GM23338 (cell line): Measurements from ENCODE around the gene TRPM7. TPM values are rescaled to one million over a fixed set of nuclear protein-coding genes. Genes with fewer than 3 reads are reported as not detected.

ENCODE experiments used
- CREB1 ChIP-seq: fragments of 250-450 bp; sonication (Bioruptor Pico); IDR thresholded peaks from 2 replicates; pipeline ENCODE4 v1.5.0; 2020; ENCODE audit warnings: low read depth, mild to moderate bottlenecking, moderate library complexity
- CTCF ChIP-seq, 2 experiments: fragments of 200-600 bp in 1 of 2; sonication (generic) in 1 of 2; conservative IDR thresholded peaks; 2 replicates each; pipeline versions ENCODE4 v1.5.1 to v1.6.1; 2016 to 2017; ENCODE audit warnings: antibody characterized with exemption in 2 of 2, low read depth in 2 of 2, mild to moderate bottlenecking in 2 of 2, moderate library complexity in 1 of 2
- ETS1 ChIP-seq: IDR thresholded peaks from 2 replicates; pipeline ENCODE4 v1.6.1; 2016; ENCODE audit warnings: antibody characterized with exemption
- EZH2 ChIP-seq: fragments of 200-600 bp; sonication (generic); IDR thresholded peaks from one replicate; pipeline ENCODE4 v1.8.0; 2017; ENCODE audit warnings: antibody characterized with exemption, mild to moderate bottlenecking, low read depth; ENCODE audit not compliant: unreplicated experiment
- EZH2phosphoT487 ChIP-seq: fragments of 200-600 bp; sonication (generic); IDR thresholded peaks from one replicate; pipeline ENCODE4 v1.8.1; 2018; ENCODE audit warnings: antibody characterized with exemption; ENCODE audit not compliant: unreplicated experiment
- JUNB ChIP-seq: IDR thresholded peaks from one replicate; pipeline ENCODE4 v1.6.1; 2016; ENCODE audit warnings: antibody characterized with exemption; ENCODE audit not compliant: unreplicated experiment
- NANOG ChIP-seq: IDR thresholded peaks from 2 replicates; pipeline ENCODE4 v1.6.1; 2016; ENCODE audit warnings: antibody characterized with exemption, borderline replicate concordance
- STAT1 ChIP-seq: IDR thresholded peaks from one replicate; pipeline ENCODE4 v1.6.1; 2016; ENCODE audit warnings: antibody characterized with exemption; ENCODE audit not compliant: unreplicated experiment
- ZNF114 ChIP-seq: fragments of 250-450 bp; sonication (Bioruptor Pico); IDR thresholded peaks from 2 replicates; pipeline ENCODE4 v1.5.0; 2020; ENCODE audit warnings: mild to moderate bottlenecking, moderate library complexity
- ZNF331 ChIP-seq: fragments of 250-450 bp; sonication (Bioruptor Pico); IDR thresholded peaks from 2 replicates; pipeline ENCODE4 v1.5.0; 2020; ENCODE audit warnings: low read depth, mild to moderate bottlenecking, moderate library complexity
- ZNF462 ChIP-seq: fragments of 250-450 bp; sonication (Bioruptor Pico); IDR thresholded peaks from 2 replicates; pipeline ENCODE4 v1.5.0; 2020; ENCODE audit warnings: mild to moderate bottlenecking, moderate library complexity
- polyA plus RNA-seq: library from polyadenylated mRNA; unstranded; fragments of >200 nt; fragmentation: Nextera tagmentation; extraction: Ambion mirVana; gene quantifications from 2 replicates; pipeline ENCODE4 v1.2.1, GENCODE V29; 2016
- total RNA-seq: library from RNA; depleted of rRNA; stranded (reverse); fragments of >200 nt; shearing (Covaris generic); gene quantifications from 2 replicates; pipeline ENCODE4 v1.2.3, GENCODE V29; 2014

The TRPM7 gene
- total and polyA plus RNA-seq, 2 experiments from 2014 or later = 8.3 to 41.0 TPM

GRCh38 chr15:50543556-50543955 lies 143.0 kb downstream of the TRPM7 start (continued):
- TF ChIP-seq ZNF462 (CRISPR knock-in tag) (no peak), ZNF331 (no peak), ETS1 (no peak), EZH2 (no peak), CTCF (conservative IDR thresholded peaks at IDR 0.05; ENCODE audit: low read depth in 2 of 2) (no peak), NANOG (no peak), STAT1 (no peak), ZNF114 (CRISPR knock-in tag) (no peak), JUNB (no peak), EZH2phosphoT487 (no peak), CREB1 (CRISPR knock-in tag) (no peak)
